Sigmoid colon (tissue), 3 donors: ENCODE results near the gene CCL19.

Experiments used
- POLR2A ChIP-seq, 2 donors: fragments of 450-650 bp; IDR thresholded peaks; one replicate each; pipeline ENCODE4 v1.6.1; 2016; ENCODE audit warnings: antibody characterized with exemption in 2 of 2, mild to moderate bottlenecking in 2 of 2, moderate library complexity in 2 of 2
- TF ChIP-seq, protein P1 (sequence below), 4 experiments: fragments of 450-650 bp in 3 of 4; fragments of 200-600 bp in 1 of 4; IDR thresholded peaks; one replicate each; pipeline ENCODE4 v1.5.1; 2016 to 2019; ENCODE audit warnings: antibody characterized with exemption in 4 of 4, mild to moderate bottlenecking in 3 of 4, moderate library complexity in 2 of 4

DNA sequence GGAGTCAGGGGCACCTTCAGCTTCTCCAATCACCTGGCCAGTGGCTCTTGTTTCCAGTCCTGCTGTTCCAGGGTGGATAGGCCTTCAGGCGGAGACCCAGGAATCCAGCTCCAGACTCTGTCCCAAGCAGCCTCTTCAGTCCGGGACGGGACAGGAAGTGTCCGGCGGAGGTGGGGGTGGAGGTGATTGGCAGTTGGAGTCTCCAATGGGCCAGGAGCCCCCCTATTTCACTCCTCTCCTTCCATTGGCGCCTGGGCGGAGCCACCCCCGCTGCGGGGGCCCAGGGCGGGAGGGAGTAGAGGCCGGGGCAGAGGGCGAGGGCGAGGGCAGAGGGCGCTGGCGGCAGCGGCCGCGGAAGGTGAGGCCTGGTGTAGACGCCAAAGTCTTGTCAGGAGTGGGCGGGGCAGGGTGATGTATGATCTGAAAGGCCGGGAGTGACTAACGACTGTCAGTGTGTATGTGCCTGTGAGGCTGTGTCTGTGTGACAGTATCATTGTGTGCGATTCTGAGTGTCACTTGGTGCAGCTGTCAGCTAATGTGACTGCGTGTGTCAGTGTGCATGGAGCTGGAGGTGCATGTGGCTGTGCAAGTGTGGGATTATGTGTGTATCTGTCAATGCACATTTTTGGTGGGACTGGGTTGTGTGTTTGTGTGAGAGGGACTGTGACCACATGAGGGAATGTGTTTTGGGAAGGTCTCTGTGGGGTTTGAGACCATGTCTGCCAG is 39.0 kb downstream of the CCL19 start, which contains the start of gene IL11RA:
- TF ChIP-seq, protein P1, sequence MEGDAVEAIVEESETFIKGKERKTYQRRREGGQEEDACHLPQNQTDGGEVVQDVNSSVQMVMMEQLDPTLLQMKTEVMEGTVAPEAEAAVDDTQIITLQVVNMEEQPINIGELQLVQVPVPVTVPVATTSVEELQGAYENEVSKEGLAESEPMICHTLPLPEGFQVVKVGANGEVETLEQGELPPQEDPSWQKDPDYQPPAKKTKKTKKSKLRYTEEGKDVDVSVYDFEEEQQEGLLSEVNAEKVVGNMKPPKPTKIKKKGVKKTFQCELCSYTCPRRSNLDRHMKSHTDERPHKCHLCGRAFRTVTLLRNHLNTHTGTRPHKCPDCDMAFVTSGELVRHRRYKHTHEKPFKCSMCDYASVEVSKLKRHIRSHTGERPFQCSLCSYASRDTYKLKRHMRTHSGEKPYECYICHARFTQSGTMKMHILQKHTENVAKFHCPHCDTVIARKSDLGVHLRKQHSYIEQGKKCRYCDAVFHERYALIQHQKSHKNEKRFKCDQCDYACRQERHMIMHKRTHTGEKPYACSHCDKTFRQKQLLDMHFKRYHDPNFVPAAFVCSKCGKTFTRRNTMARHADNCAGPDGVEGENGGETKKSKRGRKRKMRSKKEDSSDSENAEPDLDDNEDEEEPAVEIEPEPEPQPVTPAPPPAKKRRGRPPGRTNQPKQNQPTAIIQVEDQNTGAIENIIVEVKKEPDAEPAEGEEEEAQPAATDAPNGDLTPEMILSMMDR (IDR thresholded peaks at IDR 0.05), result no peak
- peak in 1 of 2 donors; percentile 47 for TF ChIP-seq POLR2A (IDR thresholded peaks at IDR 0.05)
